GM18499 (cell line): ENCODE measurements around the gene CAPN7.

Experiments used
- ATAC-seq: cut with Tn5 transposase; IDR thresholded peaks from one replicate; pipeline ENCODE4 v1.9.1; 2021; ENCODE audit warnings: moderate number of reproducible peaks; ENCODE audit not compliant: insufficient read depth, unreplicated experiment

CAPN7 gene

DNA sequence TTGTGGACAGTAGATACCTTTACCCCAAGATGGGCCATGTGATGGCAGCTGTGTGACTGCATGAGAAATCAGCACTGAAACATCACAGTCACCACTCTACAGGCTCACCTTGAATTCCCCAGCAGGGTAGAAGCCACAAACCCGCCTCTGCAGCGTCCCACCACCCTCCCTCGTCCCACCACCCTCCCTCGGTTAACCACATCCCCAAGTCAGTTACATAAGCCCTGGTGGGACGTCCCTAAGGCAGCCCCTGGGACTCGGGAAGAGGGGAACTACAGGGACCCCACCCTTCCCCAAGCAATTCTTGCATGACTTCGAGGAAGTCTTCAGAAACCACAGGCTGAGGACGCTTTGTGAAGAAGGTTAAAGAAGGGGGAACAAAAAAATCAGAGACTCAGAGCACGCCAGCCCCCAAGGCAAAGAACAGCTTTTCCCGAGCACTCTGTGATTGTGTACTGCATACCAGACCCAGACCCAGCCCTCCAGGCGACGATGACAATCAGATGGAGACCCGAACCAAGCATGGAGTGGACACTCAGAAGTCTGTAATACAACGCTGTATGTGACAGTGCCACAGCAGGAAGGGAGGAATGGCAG is 65.8 kb downstream of the CAPN7 start:
- peak; percentile 31 for ATAC-seq

DNA sequence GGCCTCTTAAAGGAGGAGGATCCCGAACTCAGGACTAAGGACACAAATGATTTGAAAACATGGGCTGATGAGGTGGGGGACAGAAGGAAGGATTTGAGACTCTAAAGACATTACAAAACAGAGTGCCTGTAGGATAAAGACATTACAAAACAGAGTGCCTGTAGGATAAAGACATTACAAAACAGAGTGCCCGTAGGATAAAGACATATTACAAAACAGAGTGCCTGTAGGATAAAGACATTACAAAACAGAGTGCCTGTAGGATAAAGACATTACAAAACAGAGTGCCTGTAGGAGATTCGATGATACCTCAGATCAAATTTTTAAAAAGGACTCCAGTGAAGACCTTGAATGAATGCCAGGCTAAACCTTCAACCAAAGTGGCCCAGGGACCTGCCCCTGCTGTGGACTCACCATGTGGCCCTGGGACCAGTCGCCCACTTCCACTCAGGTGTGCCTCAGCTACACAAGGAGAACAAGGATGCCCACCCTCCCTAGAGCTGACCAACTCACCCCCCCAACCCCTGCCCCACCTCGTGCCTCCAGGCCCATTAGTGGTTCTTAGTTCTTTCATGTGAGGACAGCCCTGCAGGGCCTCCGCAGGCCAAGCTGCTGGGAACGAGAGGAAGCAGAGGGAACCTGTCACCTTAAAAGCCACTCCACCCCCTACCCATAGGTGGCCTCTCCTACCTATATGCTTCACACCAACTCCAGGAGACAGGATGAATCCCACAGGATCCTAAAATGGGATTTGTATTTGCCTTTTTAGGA is 66.6 kb downstream of the CAPN7 start:
- no peak for ATAC-seq

DNA sequence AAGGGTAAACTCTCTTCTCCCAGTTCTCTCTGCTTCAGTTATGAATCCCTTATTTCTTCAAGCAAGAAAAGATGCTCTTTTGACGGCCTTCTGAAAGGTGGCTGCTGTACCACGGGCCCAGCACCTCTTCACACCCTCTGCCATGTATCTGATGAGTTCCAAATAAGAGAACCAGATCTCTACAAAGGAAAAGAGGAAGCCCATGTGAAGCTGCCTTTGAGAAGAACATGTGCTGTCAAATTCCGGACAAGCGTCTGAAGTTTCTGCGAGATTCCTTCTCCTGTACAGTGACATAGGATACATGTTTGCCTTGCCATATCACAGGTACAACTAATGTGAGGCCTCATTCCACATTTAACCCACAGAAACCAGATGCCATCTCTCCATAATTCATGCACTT is 67.2 kb downstream of the CAPN7 start:
- ATAC-seq = no peak

DNA sequence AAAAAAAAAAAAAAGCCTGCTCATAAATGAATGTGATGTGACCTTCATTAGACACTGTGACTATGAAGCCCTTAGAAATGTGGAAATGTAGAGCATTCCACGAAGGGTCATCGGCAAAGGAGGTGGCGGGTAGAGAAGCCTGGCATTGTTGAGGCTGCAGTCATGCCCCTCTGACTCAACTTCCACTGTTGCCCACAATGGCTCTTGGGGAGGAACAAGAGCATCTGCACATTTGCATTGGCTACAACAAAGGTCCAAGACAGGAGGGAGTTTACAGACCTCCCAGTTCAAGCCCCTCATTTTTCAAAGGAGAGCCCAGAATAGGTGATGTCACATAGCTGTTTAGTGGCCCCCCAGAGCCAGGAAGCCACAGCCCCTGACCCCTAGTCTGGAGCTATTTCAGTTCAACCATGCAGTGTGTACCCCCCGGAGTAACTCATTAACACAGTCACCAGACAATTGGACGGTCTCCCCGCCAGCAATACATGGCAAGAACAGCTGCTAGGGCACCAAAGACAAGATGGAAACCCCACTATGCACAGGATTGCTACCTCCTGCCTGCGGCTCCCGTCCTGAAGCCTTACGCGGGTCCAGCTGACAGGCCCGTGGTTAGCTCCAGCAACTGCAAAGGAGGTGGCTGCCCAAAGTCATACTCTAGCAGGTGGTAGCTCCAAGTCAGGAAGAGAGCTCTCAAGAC is 70.1 kb downstream of the CAPN7 start:
- ATAC-seq = no peak

DNA sequence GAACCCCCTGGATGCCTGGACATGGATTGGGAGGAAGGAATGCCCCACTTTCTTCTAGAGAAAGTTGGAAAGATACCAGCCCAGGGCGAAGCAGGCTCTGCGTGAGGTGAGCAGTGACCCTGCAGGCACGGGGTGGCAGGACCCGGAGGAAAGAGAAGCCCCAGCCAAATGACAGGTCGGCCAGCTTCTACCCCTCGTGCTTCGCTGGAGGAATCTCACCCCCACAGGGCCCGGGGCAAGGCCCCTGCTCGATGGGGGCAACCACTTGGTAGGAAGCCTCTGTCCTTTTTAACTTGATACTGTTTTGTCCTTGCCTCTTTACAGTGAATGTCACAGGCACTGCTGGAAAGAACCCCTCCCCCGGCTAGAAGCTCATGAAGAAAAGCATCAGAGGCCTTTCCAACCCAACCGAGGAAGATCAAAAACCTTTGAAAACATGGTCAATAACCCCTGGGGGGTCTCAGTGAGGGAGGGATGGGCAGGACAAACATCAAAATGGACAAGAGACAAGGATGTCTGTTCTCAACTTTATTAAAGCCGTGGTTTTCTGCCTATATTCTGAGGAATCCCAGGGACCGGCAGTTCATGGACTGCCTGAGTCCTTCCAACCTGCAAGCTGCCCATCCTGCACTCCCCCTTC is 71.9 kb downstream of the CAPN7 start:
- ATAC-seq = no peak

DNA sequence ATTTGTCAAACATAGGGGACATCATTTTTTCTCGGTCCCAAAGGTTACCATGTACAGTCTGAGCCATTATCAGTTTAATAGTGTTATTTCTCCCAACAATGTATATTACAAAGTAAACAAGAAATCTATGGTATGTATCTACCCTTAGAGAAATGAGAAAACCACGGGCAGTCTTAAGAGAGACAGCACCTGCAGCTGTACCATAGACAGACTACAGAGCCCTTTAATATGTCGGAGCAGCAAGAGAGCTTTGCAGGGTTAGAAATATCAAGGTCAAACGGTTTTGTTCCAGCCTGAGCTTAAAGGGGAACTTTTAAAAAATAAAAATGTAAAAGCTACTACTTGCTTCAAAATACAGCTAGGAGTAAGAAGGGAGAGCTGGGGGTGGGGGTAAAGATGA is 73.2 kb downstream of the CAPN7 start:
- no peak for ATAC-seq

DNA sequence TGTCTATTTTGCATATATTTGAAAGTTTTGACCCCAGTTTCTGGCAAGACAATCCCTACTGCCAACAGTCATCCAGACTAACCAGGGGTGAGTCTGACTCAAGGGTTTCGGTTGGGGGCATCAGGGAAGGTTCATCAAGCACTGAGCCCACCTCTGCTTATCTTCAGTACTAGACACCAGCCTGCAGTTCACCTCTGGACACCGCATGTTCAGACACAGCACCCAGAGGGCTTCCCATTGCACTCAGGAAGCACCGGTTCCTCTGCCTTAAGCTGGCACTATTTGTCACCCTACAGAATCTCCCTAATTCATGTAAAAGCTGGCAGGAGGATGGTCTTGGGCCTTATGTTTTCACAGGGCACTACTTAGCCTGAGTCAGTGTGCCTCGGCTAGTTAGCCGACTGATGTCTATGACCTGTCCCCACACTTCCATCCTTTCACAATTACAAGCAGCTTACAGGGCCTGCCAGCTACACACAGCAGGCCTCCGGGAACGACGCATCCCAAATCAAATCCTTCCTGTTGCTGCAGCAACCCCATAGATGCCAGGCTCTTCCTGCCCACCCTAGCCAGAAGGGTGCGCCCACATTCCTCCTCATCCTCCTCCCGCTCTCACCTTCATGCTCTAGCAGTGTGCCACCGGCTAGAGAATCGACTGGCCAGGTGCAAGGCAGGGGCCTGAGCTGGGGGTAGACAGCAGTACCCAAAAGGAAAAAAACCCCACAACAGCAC is 73.8 kb downstream of the CAPN7 start:
- no peak for ATAC-seq

DNA sequence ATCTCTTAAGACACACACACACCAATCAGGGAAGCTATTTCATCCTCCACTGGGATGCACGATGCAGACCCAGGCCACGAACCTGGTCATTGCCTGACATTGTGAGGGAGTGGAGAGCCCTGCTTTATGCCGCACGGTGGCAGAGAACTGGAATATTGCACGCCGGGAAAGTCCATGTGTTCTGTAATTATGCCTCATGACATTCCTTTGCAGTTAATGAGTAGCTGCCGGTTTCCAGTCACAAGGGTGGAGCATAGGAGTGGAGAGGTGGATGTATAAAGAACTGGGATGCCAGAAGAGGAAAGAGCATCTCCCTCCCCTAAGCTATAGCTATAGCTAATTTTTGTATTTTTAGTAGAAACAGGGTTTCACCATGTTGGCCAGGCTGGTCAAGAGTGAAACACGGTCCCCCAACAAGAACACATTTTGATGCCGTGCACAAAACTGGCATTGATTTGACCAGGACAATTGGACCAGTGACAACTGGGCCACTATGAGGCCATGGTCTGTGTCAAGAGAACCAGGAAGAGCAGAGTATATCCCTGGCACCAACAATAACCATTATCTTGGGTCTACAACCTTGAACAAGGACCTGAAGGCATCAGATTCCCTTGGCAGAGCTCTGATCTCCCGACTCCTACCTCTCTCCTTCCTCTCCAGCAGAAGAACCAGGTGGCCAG is 74.9 kb downstream of the CAPN7 start:
- ATAC-seq = no peak

DNA sequence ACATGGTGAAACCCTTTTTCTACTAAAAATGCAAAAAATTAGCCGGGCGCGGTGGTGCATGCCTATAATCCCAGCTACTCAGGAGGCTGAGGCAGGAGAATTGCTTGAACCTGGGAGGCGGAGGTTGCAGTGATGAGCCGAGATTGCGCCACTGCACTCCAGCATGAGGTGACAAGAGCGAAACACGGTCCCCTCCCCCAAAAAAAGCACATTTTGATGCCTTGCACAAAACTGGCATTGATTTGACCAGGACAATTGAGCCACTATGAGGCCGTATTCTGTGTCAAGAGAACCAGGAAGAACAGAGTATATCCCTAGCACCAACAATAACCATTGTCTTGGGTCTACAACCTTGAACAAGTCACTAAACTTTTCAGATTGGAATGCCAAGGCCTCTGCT is 75.8 kb downstream of the CAPN7 start:
- no peak for ATAC-seq

DNA sequence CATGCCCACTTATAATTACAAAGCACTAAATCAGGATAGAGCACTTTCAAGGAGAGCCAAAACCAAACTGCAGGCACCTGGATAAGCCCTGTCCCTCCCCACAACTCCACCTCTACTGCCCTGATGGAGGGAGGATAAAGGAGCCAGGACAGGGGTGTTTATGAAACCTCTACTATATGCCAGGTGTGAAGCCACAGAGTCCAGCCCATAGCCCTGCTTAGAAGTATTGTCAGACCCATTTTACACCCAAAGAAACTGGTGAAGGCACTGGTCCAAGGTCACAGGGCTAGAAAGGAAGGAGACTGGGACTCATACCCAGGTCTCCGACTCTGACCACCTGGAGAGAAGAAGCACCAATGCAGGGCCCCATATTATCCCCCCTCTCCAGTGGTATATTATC is 77.7 kb downstream of the CAPN7 start:
- ATAC-seq = no peak

DNA sequence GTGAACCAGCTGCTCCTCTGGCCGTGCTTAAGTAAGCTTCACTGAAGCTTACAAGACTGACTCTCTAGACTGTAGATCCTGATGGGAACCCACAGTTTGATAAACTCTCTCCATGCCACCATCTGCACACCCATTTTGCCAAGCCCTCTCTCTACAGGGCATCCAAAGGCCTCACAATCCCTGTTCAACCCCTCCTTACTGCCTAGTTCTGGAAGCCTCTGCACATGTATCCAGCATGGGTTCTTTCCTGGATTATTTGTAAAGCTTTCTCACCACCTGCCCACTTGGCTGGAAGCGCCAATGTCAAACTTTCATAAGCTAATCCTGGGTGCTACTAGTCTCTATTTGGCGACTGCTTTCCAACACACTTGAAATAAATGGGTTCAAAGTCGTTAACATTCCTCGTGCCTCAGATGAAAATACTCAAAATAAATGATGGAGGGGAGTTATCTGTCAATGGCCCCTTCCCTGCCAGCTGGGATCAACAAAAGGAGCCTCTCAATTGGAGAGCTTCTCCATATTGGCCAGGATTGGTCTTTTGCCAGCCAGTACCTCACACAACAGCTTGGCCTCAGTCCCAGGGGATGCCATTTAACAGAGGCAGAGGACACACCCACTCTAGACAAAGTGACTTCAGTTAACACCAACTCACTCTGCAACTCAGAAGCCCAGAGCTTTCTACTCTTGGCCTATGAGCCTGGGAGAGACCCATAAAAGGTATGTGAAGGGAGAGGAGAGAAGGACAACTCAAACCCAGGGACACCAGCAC is 78.3 kb downstream of the CAPN7 start:
- ATAC-seq = no peak

DNA sequence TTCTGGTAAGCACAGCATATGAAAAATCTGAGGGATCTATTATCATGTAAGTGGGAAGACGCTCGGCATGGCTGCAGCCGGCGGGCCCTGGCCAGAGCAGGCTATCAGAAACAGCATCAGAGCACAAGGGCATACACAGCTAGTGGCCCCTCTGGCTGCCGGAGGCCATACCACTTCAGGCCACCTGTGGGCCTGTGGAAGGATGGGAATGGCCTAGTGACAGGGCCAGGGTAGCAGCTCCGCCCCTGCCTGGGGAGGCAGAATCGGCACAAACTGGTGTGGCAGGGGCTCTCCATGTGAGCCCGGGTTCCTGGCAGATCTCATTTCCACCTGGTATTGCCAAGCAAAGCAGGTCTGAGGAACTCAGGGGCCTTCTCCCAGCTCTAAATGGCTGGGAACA is 80.0 kb downstream of the CAPN7 start:
- no peak for ATAC-seq

DNA sequence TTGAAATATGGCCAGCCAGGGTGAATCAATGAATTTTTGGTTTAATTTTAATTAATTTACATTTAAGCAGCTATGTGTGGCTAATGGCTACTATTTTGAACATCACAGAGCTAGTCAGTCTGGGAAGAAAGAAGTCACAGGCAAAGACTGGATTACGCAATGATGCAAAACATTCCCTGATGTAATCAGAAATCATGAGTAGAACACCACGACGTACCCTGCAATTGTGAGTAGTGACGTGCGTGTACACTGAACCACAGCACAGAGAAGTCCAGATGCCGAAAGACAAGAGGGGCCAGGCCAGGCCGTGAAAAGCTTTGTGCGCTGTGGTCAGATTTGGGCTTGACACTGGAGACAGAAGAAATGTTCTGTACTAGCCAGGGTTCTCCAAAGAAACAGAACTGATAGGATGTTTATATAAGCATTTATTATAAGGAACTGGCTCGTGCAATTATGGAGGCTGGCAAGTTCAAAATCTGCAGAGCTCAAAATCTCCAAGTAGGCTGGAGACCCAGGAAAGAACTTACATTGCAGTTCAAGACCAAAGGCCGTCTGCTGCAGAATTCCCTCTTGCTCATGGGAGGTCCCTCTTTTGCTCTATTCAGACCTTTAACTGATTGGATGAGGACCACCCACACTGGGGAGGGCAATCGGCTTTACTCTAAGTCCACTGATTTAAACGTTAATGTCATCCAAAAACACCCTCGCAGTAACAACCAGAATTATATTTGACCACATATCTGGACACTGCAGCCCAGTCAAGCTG is 81.7 kb downstream of the CAPN7 start:
- ATAC-seq = no peak

DNA sequence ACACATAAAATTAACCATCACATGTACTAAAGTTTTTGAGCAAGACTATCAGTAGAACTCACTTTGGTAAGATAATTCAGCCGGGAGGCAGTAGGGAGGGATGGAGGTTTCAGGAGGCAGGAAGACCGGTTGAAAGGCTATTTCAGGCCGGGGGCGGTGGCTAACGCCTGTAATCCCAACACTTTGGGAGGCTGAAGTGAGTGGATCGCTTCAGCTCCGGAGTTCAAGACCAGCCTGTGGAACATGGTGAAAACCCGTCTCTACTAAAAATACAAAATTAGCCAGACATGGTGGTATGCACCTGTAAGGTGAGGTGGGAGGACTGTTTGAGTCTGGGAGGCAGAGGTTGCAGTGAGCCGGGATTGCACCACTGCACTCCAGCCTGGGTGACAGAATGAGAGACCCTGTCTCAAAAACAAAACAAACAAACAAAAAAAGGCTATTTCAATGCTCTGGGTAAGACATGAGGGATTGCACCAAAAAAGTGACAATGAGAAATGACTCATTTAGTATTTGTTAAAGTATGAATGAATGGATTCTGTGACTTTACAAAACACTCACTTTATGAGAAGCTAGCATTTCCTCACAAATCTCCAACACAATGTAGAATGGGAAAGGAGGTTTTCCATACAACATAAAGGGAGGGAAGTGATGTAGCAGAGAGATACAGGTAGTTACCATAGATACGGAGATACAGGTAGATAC is 82.4 kb downstream of the CAPN7 start:
- ATAC-seq = no peak

DNA sequence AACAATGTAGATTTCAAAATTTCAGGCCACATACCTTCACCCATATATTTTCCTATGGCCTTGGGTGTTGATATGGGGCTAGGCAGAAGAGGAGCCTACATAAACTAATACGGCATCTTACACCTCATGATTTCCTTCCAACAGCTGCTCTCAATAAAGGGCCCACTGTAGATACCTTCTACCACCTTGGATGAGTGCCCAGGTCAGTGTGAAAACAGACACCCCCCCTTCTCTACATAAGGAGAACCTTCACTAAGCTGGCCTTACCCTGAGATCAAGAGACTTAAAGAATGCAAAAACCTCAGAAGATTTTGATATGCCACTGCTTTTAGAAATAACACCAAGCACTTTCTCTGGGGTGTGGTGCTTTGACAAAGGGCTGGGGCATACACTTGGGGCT is 83.6 kb downstream of the CAPN7 start:
- no peak for ATAC-seq

DNA sequence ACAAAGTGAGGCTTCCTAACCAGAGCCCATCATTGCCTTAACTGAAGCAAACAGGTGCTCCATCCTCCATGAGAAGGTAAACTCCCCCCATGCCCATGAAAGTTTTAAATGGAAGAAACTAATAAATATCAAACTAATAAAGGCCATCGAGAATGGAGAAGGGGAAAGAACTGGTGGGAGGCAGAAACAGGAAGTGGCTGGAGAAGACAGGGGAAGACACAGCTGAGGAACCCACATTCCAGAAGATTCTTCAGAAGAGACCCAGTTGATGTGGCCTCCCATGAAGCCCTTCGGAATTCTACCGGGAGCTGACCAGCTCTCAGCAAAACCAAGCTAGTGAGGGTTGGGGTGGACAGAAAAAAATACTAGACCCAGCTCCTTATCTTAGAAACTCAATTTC is 84.7 kb downstream of the CAPN7 start:
- ATAC-seq = no peak

DNA sequence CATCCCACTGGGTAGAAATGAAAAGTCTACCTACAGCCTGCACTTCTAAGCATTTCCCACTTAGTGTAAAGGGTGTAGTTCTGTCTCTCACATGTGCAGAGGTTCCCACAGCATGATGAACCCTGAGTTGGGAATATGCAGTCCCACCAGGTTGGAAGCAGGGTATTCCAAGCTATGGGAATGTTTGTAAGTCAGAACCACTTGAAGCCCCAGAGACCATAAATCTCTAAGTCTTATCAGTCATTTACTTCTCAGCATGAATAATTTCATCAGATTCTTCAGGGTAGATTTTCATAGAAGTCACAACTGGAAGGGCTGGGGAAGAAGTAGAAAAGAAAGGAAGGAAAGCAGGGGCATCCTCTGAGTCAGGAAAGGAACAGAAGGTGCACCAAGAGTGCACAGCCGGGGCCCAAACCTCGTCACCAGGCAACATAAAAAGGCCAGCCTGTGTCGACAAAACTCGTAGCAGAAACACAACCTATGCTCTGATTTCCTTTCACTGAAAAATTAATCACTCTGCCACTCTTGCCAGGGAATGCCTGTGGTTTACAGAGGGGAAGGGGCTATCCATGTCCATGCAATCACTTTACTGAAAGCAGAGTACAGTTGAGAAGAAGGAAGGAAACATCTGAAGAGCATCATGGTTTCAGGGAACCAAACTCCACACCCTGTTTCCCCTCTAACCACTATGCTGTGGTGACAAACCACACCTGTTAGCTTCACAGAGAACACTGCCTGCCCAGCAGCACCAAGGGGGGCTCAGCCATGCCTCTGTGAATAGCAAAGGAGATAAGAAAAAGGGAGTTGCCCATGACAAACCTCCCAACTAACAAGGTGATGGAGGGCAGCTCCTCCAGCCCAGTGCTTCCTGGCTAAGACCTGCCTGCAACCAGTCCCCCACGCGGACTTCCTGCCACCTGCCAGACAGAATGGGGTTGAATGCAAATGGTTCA is 85.8 kb downstream of the CAPN7 start:
- peak; percentile 61 for ATAC-seq
